ENCODE measurements around the gene SGCA. TPM values are rescaled to one million over a fixed set of nuclear protein-coding genes. Genes with fewer than 3 reads are reported as not detected.

The SGCA gene
- total RNA-seq, 1 experiment from 2014 or later, result 0.24 TPM

DNA sequence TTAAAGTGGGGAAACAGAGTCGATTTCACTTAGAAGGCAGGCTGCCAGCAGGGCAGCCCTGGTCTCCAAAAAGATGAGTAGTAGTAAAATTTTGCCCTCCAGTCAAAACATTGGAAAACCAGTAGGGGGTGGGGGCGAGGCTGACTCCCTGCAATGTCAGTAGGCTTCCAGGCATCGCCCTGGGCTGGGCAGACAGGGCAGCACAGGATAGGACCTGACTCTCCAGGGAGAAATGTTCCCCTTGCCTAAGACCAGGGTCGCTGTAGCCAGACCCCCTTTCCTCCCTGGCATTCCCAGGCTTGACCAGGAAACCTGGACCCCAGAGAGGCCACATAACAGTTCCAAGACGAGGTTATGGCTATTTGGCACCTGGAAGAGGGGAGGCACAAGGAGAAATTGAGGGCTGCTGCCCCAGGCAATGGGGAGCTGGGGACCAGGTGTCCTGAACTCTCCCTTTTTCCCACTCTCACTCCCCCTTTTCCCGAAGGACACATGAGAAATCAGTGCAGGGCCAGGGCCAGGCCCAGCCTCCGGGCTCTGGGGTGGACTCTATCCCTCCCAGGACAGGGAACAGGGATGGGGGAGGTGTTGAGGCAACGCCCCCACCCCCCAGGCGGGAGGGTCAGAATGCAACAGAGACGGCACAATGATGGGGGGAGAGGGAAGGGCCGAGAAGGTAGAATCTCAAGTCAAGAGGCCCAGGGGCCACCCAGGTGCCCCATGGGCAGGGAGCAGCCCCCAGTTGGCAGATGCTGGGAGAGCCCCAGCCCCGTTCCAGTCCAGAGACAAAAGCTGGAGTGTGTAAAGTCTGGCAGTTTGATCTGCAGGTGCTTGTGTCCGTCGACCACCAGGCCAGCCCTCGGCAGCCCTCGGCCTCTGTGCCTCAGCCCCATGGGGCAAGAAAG, 31.3 kb upstream of the SGCA start:
- H3K27ac Mint-ChIP-seq, result no peak overlapping the region
- no peaks in the 10 kb centered on the region for H3K79me2 ChIP-seq (ENCODE audit: insufficient read depth, low read length)
- DNase-seq, result no peak

More for the DNA sequence above, 31.3 kb upstream of the SGCA start:
- peaks cover 5% of the 10 kb centered on the region; the same call in 1 of the 2 replicates for H3K4me1 ChIP-seq (ENCODE audit: insufficient read depth, low read length)
- Mint-ChIP-seq H3K27me3 (ENCODE audit: low read depth) (peaks cover 26% of the 10 kb centered on the region), H3K36me3 (ENCODE audit: insufficient read depth in 1 of 3, low read depth in 3 of 3) (peaks cover 12 to 36% (median 32%) of the 10 kb centered on the region in 3 experiments; a peak in 6 of 7 replicates), H3K9me3 (no peaks in the 10 kb centered on the region; a peak in 1 of 5 replicates), H3K4me1 (peaks cover 19 to 40% of the 10 kb centered on the region in 2 experiments), H3K4me3 (peak overlapping the region in 1 of 2 experiments; percentile 58; a peak in 2 of 5 replicates)
- peaks cover 2% of the 10 kb centered on the region for H4K20me1 ChIP-seq (ENCODE audit: control insufficient read depth, insufficient read depth, insufficient read length)
- no CpG with 5 or more reads among the region's 16 CpGs for WGBS (ENCODE audit: extremely low coverage, insufficient read length, low lambda C conversion rate)
- H3K9ac ChIP-seq (ENCODE audit: extremely low read depth, insufficient read length, low read length), result no peak overlapping the region
- no peak overlapping the region for H3K4me2 ChIP-seq (ENCODE audit: insufficient read depth, insufficient read length, low read length)
- H3K9me3 ChIP-seq (ENCODE audit: control insufficient read depth, low read depth, low read length), result no peaks in the 10 kb centered on the region
- H3K14ac ChIP-seq (ENCODE audit: insufficient read depth, low read length), result no peak overlapping the region
- no peak overlapping the region for H4K91ac ChIP-seq (ENCODE audit: insufficient read length, low read depth, low read length)
- H3K18ac ChIP-seq (ENCODE audit: insufficient read length, low read depth, low read length), result no peak overlapping the region
- no peak overlapping the region for H2BK20ac ChIP-seq (ENCODE audit: low read depth, low read length, poor library complexity, severe bottlenecking)
- no peaks in the 10 kb centered on the region for H3K79me1 ChIP-seq (ENCODE audit: insufficient read depth, low read depth, low read length, poor library complexity, severe bottlenecking)
- no peak overlapping the region for H3T11ph ChIP-seq (ENCODE audit: low read length)
- peaks cover 4% of the 10 kb centered on the region for H3K23me2 ChIP-seq (ENCODE audit: insufficient read length, low read depth, low read length, poor library complexity, severe bottlenecking)
- H2AFZ ChIP-seq (ENCODE audit: low read length), result no peak overlapping the region
- no peaks in the 10 kb centered on the region; the same call in 1 of the 2 replicates for H3K27me3 ChIP-seq (ENCODE audit: insufficient read depth, low read length)
- H2BK15ac ChIP-seq (ENCODE audit: low read depth, low read length), result no peak overlapping the region
- no peak overlapping the region for H4K8ac ChIP-seq (replicated peaks; ENCODE audit: insufficient read length, low read depth, low read length)
- TF ChIP-seq, protein P1, sequence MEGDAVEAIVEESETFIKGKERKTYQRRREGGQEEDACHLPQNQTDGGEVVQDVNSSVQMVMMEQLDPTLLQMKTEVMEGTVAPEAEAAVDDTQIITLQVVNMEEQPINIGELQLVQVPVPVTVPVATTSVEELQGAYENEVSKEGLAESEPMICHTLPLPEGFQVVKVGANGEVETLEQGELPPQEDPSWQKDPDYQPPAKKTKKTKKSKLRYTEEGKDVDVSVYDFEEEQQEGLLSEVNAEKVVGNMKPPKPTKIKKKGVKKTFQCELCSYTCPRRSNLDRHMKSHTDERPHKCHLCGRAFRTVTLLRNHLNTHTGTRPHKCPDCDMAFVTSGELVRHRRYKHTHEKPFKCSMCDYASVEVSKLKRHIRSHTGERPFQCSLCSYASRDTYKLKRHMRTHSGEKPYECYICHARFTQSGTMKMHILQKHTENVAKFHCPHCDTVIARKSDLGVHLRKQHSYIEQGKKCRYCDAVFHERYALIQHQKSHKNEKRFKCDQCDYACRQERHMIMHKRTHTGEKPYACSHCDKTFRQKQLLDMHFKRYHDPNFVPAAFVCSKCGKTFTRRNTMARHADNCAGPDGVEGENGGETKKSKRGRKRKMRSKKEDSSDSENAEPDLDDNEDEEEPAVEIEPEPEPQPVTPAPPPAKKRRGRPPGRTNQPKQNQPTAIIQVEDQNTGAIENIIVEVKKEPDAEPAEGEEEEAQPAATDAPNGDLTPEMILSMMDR (conservative IDR thresholded peaks at IDR 0.05), result no peak
- no peak overlapping the region for H3K23ac ChIP-seq (ENCODE audit: insufficient read length, low read depth, low read length)
- no peak overlapping the region for H2AK5ac ChIP-seq (ENCODE audit: insufficient read length, low read length)
- no peak overlapping the region for H2BK120ac ChIP-seq (ENCODE audit: low read depth, low read length, poor library complexity, severe bottlenecking)
- no peak overlapping the region for H3K27ac ChIP-seq (ENCODE audit: insufficient read length, low read depth, low read length)
- no peak overlapping the region for H3K56ac ChIP-seq (ENCODE audit: insufficient read length, low read depth, low read length)
- H2BK5ac ChIP-seq (ENCODE audit: insufficient read length, low read length), result no peak overlapping the region
- H4K5ac ChIP-seq (ENCODE audit: insufficient read length, low read depth, low read length), result no peak overlapping the region
- no peak overlapping the region for H3K4ac ChIP-seq (ENCODE audit: low read depth, low read length)
- H2BK12ac ChIP-seq (ENCODE audit: insufficient read length, low read depth, low read length), result no peak overlapping the region

All from H9 (cell line).